Activated CD4-positive, alpha-beta T cell treated with anti-CD3 and anti-CD28 coated beads, Interleukin-2, Interleukin-6, amounts not matched to agents 100 ng/mL and 50 ng/mL, durations not matched to agents 16 hours and 8 hours (primary cell): Measurements from ENCODE around the gene DLGAP4.
"Not testable (repeated sequence)": the region's sequence is repeated elsewhere in the genome, so short reads cannot be mapped to it uniquely, and the experiment has no call there.

Experiments used
- DNase-seq: peaks from one replicate; pipeline ENCODE4 v3.0.0-alpha.2; 2020

The DLGAP4 gene

GRCh38 chr20:36507746-36508145, 201.6 kb downstream of the DLGAP4 start:
- DNase-seq: no peak

GRCh38 chr20:36519012-36519719, 213.0 kb downstream of the DLGAP4 start:
- DNase-seq: peak; percentile 70

GRCh38 chr20:36519944-36520343, 213.8 kb downstream of the DLGAP4 start:
- peak; percentile 40 for DNase-seq

- no peak for DNase-seq
These were observed 215.4 kb downstream of the DLGAP4 start for GRCh38 chr20:36521526-36521925.

- DNase-seq: not testable (repeated sequence)
These were observed 216.3 kb downstream of the DLGAP4 start for GRCh38 chr20:36522412-36522811.

- DNase-seq: no peak
These were observed 217.2 kb downstream of the DLGAP4 start for GRCh38 chr20:36523341-36523740.

- DNase-seq: no peak
These were observed 219.7 kb downstream of the DLGAP4 start for GRCh38 chr20:36525620-36526365.

- DNase-seq: no peak
These were observed 220.4 kb downstream of the DLGAP4 start for GRCh38 chr20:36526521-36527011.

GRCh38 chr20:36527331-36528125, 221.4 kb downstream of the DLGAP4 start:
- no peak for DNase-seq

- no peak for DNase-seq
These were observed 222.2 kb downstream of the DLGAP4 start for GRCh38 chr20:36528176-36528874.

GRCh38 chr20:36528875-36529417, 222.8 kb downstream of the DLGAP4 start:
- no peak for DNase-seq

GRCh38 chr20:36532388-36532787, 226.2 kb downstream of the DLGAP4 start:
- DNase-seq: no peak

GRCh38 chr20:36532822-36533221, 226.7 kb downstream of the DLGAP4 start:
- DNase-seq: no peak

- no peak for DNase-seq
These were observed 232.0 kb downstream of the DLGAP4 start for GRCh38 chr20:36538026-36538722.

GRCh38 chr20:36540551-36541211, 234.5 kb downstream of the DLGAP4 start:
- DNase-seq: no peak

GRCh38 chr20:36541227-36541767, 235.2 kb downstream of the DLGAP4 start, which contains the start of gene MYL9:
Gene MYL9 (plus strand): TSS chr20:36541519. CDS start chr20:36544885, 3,366 bp downstream.
- no peak for DNase-seq

GRCh38 chr20:36541768-36542488, 235.8 kb downstream of the DLGAP4 start:
- DNase-seq: no peak

- no peak for DNase-seq
These were observed 236.5 kb downstream of the DLGAP4 start for GRCh38 chr20:36542516-36543183.
